ENCODE results near the gene CIAO1.

DNA sequence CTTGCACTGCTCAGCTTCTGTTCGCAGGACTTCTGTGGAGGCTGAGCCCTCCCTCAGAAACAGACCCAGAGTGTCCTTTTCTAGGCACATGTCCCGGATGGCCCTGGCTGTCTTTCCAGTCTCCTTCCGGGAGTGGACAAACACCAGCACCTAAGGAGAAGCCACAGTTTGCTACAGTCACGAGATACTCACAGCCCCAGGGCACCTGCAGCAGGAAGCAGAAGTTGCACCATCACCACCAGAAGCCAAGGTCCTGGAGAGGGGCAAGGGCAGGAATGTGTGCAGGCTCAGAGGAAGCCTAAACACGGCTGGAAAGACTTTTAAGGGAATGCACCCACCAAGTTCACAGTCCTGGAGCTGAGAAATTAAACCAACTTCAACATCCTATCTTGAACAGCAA, 25.7 kb downstream of the CIAO1 start:
- TF ChIP-seq, protein P1, sequence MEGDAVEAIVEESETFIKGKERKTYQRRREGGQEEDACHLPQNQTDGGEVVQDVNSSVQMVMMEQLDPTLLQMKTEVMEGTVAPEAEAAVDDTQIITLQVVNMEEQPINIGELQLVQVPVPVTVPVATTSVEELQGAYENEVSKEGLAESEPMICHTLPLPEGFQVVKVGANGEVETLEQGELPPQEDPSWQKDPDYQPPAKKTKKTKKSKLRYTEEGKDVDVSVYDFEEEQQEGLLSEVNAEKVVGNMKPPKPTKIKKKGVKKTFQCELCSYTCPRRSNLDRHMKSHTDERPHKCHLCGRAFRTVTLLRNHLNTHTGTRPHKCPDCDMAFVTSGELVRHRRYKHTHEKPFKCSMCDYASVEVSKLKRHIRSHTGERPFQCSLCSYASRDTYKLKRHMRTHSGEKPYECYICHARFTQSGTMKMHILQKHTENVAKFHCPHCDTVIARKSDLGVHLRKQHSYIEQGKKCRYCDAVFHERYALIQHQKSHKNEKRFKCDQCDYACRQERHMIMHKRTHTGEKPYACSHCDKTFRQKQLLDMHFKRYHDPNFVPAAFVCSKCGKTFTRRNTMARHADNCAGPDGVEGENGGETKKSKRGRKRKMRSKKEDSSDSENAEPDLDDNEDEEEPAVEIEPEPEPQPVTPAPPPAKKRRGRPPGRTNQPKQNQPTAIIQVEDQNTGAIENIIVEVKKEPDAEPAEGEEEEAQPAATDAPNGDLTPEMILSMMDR (IDR thresholded peaks at IDR 0.05): no peak
- TF ChIP-seq EZH2phosphoT487 (IDR thresholded peaks at IDR 0.05): no peak
